Activated naive CD8-positive, alpha-beta T cell treated with anti-CD3 and anti-CD28 coated beads, Interleukin-2, amount 50 U/mL, for 16 hours (primary cell): Measurements from ENCODE around the gene MEGF9.

Source experiments
- DNase-seq: peaks from one replicate; pipeline ENCODE4 v3.0.0-alpha.2; 2020; ENCODE audit warnings: low read depth, low spot score

Gene MEGF9

GRCh38 chr9:120702075-120702474, 12.2 kb downstream of the MEGF9 start:
- no peak for DNase-seq

- no peak for DNase-seq
Measured at GRCh38 chr9:120701248-120701647, 13.0 kb downstream of the MEGF9 start.

GRCh38 chr9:120698766-120699165, 15.5 kb downstream of the MEGF9 start:
- DNase-seq, result no peak

DNA sequence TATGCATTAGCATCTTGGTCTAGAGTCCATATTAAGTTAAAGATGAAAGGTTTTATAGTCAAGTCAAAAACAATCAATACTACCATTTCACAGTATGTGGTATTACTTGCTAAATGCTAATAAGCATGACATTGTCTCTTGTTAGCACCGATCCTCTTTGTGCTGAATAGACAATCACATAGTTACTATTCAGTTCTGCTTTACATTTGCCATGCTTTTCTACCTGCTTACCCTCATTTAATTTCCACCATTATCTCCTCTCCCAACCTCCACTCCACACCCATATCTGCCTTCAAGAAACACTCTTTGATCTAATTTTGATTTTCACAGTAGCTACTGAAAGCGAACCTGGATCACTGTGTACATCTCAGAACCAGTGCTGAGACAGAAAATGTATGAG, 16.8 kb downstream of the MEGF9 start:
- DNase-seq, result no peak

DNA sequence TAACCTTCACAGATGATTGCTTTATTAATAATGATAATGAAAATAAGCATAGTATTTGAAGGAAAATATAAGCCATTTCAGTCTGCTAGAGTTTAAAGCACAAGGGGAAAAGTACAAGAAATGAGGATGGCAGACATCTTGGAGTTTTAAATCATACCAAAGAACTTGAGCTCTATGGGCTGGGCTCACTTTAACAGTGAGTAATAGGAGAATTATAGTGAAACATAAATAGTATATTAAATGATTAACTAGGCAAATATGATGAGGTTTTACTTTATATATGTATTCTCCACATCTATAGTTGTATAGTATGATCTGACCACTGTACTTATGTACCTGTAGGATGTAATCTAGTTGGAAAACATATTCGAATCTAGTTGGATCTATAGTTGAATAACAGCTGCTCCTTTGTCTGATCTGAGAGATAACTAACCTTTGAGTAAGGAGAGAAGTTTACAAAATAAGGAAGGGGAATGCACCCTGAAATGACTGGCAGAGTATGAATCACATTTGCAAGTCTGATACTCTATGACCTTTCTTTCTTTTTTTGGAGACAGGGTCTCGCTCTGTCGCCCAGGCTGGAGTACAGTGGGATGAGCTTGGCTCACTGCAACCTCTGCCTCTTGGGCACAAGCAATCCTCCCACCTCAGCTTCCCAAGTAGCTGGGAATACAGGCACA, 17.6 kb downstream of the MEGF9 start:
- no peak for DNase-seq

DNA sequence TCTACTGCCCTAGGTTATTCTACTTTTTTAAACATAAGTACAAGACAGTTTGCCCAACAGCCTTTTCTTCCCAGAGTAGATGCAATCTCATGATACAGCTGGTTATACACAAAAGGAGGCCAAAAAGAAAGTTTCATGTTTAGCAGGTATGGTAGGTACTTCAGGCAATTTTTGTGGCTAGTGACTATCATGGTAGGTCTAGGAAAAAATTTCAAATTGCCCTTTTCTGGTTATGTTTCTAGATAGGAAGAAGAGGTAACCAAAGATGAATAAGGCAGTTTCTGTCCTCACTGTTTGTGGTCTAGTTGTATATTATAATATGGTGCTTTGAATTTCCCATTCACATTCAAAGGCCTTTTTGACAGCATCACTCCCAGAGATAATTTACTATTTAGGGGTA, 19.7 kb downstream of the MEGF9 start:
- no peak for DNase-seq

GRCh38 chr9:120693700-120694008, 20.6 kb downstream of the MEGF9 start:
- no peak for DNase-seq

- no peak for DNase-seq
Measured at GRCh38 chr9:120692901-120693699, 21.2 kb downstream of the MEGF9 start.

DNA sequence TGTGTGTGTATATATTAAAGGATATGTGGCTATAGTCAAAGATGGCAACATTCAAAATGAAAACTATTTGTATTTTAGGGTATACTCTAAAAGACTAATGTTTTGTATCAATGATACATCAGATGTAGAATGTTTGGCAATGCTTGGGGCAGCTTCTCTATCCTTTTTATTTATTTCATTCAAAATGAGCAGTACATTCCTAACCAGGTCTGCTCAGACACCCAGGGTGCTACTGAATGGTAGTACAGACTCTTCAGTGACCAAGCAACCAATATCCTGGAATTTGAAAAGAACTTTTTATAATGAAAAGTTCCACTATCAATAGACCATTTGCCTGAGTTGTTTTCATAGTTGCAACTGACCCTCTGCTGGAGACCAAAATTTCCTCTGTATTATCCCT, 23.9 kb downstream of the MEGF9 start:
- DNase-seq, result no peak

- no peak for DNase-seq
Measured at GRCh38 chr9:120689860-120690259, 24.4 kb downstream of the MEGF9 start.

DNA sequence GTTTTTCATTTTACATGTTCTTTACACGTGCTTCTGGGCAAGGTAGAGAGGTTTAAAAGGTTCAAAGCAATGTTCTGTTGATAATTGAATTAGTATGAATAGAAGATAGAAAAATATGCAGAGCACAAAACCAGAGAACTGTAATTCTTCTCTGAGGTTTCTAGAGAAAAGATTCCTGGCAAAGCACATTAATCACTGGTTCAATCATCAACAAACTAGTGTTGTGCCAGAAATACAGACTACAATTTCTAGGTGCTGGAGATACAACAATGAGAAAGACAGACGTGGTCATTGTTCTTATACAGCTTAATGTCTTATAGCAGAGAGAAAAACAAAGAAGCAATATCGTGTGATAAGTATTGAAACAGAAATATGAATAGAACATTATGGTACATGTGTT, 25.5 kb downstream of the MEGF9 start:
- no peak for DNase-seq

GRCh38 chr9:120683150-120683549, 31.1 kb downstream of the MEGF9 start:
- DNase-seq, result no peak

DNA sequence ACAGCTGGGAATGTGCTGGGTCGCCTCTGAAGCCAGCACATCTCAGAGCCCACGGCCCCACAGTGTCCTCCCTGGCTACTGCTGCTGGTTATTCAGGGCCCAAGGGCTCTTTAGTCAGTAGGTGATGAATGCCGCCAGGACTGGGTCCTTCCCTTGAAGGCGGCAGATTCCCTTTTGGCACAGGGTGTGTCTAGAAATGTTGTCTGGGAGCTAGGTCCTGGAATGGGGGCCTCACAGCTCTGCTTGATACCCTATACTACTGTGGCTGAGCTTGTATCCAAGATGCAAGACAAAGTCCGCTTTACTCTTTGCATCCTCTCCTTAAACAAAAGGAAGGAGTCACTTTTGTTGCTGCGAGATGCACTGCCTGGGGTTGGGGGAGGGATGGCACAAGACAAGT, 33.1 kb downstream of the MEGF9 start:
- no peak for DNase-seq

GRCh38 chr9:120680579-120680978, 33.7 kb downstream of the MEGF9 start:
- no peak for DNase-seq

DNA sequence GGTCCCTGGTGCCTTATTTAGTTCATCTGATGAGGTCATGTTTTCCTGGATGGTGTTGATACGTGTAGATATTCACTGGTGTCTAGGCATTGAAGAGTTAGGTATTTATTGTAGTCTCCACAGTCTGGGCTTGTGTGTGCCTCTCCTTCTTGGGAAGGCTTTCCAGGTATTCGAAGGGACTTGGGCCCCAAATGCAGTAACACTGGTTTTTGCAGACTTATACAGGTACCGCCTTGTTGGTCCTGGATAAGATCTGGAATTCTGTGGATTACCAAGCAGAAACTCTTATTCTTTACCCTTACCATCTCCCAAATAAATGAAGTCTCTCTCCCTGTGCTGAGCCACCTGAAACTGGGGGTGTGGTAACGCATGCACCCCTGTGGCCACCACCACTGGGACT, 34.1 kb downstream of the MEGF9 start:
- no peak for DNase-seq

- no peak for DNase-seq
Measured at GRCh38 chr9:120677965-120678364, 36.3 kb downstream of the MEGF9 start.

- DNase-seq, result no peak
Measured at GRCh38 chr9:120676767-120677402, 37.4 kb downstream of the MEGF9 start.

DNA sequence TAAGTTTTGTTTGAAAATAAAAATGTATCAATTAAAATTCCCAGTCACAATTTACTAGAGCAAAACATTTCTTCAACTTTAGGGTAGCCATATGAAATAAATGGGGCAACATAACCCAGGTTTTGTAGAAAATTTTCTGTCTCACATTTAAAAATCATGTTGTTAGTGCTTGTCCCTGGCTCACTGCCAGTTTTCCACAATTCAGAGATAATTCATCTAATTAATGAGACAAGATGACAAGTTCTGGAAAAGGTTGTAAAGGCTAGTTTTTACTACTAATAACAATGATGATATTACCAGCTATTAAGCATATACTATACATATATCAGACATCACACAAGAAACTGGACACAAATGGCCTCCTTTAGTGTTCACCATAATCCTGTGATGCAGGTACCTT, 45.9 kb downstream of the MEGF9 start:
- DNase-seq, result no peak

- DNase-seq, result no peak
Measured at GRCh38 chr9:120663950-120664349, 50.3 kb downstream of the MEGF9 start.

- no peak for DNase-seq
Measured at GRCh38 chr9:120663380-120663779, 50.9 kb downstream of the MEGF9 start.

- DNase-seq, result no peak
Measured at GRCh38 chr9:120662513-120662912, 51.8 kb downstream of the MEGF9 start.

GRCh38 chr9:120659676-120660075, 54.6 kb downstream of the MEGF9 start:
- no peak for DNase-seq

DNA sequence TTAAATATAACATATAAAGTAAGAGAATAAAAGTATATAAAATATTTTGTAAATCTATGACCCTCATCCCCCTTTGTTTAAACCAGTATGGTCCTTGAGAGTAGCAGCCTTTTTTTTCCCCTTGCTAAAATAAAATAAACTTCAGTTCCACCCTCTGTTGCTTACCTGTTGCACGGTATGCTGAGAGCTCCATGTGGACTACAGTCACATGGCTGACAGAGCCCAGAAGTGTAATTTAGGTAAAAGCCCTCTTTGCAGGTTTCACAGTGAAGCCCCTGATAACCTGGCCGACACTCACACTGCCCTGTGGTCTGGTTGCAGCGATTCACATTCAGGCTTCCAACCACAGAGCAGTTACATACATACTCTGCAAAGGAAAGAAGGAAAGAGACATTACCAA, 55.1 kb downstream of the MEGF9 start:
- no peak for DNase-seq
